DOHH2 (cell line): ENCODE measurements around the gene GABARAPL1.

ENCODE experiments used
- H3F3A ChIP-seq: fragments of 200-600 bp; sonication (generic), shearing (Covaris generic); 2 replicates; pipeline ENCODE4 v1.6.0; 2016; ENCODE audit warnings: antibody characterized with exemption, mild to moderate bottlenecking; ENCODE audit not compliant: control insufficient read depth, insufficient read depth
- H3K27ac ChIP-seq: fragments of 200-600 bp; sonication (generic); 2 replicates; pipeline ENCODE4 v1.5.1; 2014; ENCODE audit warnings: low read depth, mild to moderate bottlenecking, low read length, moderate library complexity
- H3K27me3 ChIP-seq: fragments of 200-600 bp; sonication (generic); 2 replicates; pipeline ENCODE4 v1.6.1; 2014; ENCODE audit warnings: mild to moderate bottlenecking, low read length, mixed read lengths; ENCODE audit not compliant: control insufficient read depth
- H3K36me3 ChIP-seq: fragments of 200-600 bp; sonication (generic); 2 replicates; pipeline ENCODE4 v1.6.1; 2014; ENCODE audit warnings: mild to moderate bottlenecking, low read length, moderate library complexity, mixed read lengths; ENCODE audit not compliant: control insufficient read depth
- H3K4me1 ChIP-seq: fragments of 200-600 bp; sonication (generic); 2 replicates; pipeline ENCODE4 v1.6.1; 2014; ENCODE audit warnings: mild to moderate bottlenecking, low read length, mixed read lengths; ENCODE audit not compliant: control insufficient read depth
- H3K4me2 ChIP-seq: fragments of 200-600 bp; sonication (generic); 2 replicates; pipeline ENCODE4 v1.6.0; 2014; ENCODE audit warnings: mild to moderate bottlenecking, low read length, moderate library complexity
- H3K4me3 ChIP-seq: fragments of 200-600 bp; sonication (generic); 2 replicates; pipeline ENCODE4 v1.5.1; 2014; ENCODE audit warnings: mild to moderate bottlenecking, low read length, mixed read lengths
- H3K79me2 ChIP-seq: fragments of 200-600 bp; sonication (generic); 2 replicates; pipeline ENCODE4 v1.6.1; 2014; ENCODE audit warnings: mild to moderate bottlenecking, low read length, mixed read lengths; ENCODE audit not compliant: control insufficient read depth
- H3K9me2 ChIP-seq: fragments of 200-600 bp; sonication (generic); replicated peaks from 2 replicates; pipeline ENCODE4 v1.6.1; 2014; ENCODE audit warnings: mild to moderate bottlenecking, low read length, mixed read lengths; ENCODE audit not compliant: control insufficient read depth
- H3K9me3 ChIP-seq: fragments of 200-600 bp; sonication (generic); 2 replicates; pipeline ENCODE4 v1.6.1; 2014; ENCODE audit warnings: antibody characterized with exemption, low read length, mixed read lengths; ENCODE audit not compliant: control insufficient read depth, insufficient read depth
- H4K20me1 ChIP-seq: fragments of 200-600 bp; sonication (generic); 2 replicates; pipeline ENCODE4 v1.6.0; 2014; ENCODE audit warnings: low read depth, mild to moderate bottlenecking, antibody characterized with exemption, low read length, moderate library complexity; ENCODE audit not compliant: control insufficient read depth, insufficient read depth
- CTCF ChIP-seq: fragments of 200-600 bp; sonication (generic); IDR thresholded peaks from one replicate; pipeline ENCODE4 v1.5.1; 2014; ENCODE audit warnings: antibody characterized with exemption, mild to moderate bottlenecking, low read depth, low read length; ENCODE audit not compliant: poor library complexity, severe bottlenecking
- EZH2phosphoT487 ChIP-seq: fragments of 200-600 bp; sonication (generic); IDR thresholded peaks from 2 replicates; pipeline ENCODE4 v1.6.1; 2017; ENCODE audit warnings: borderline replicate concordance, mild to moderate bottlenecking, antibody characterized with exemption, low read length, moderate library complexity, mixed read lengths

Gene GABARAPL1

GRCh38 chr12:10235761-10236631 lies 23.3 kb downstream of the GABARAPL1 start:
- TF ChIP-seq CTCF (peak; percentile 82), EZH2phosphoT487 (no peak)
- Histone ChIP-seq H3K27ac (no peak overlapping the region), H3K9me3 (peaks cover 41% of the 10 kb centered on the region)

GRCh38 chr12:10236720-10237119 lies 24.0 kb downstream of the GABARAPL1 start:
- no peaks in the 10 kb centered on the region for H3K79me2 ChIP-seq
- no peaks in the 10 kb centered on the region for H3F3A ChIP-seq
- H3K36me3 ChIP-seq = no peaks in the 10 kb centered on the region; the same call in 1 of the 2 replicates
- peaks cover 15% of the 10 kb centered on the region for H3K4me1 ChIP-seq
- H3K27ac ChIP-seq = no peak overlapping the region
- H3K4me2 ChIP-seq = no peak overlapping the region
- no peaks in the 10 kb centered on the region for H3K27me3 ChIP-seq
- no peaks in the 10 kb centered on the region for H4K20me1 ChIP-seq
- H3K9me3 ChIP-seq = peaks cover 39% of the 10 kb centered on the region
- no peak overlapping the region for H3K4me3 ChIP-seq
- TF ChIP-seq EZH2phosphoT487 (no peak), CTCF (no peak)
- H3K9me2 ChIP-seq = no peaks in the 10 kb centered on the region

More at GRCh38 chr12:10235761-10236631, 23.3 kb downstream of the GABARAPL1 start:
- Histone ChIP-seq H3K79me2 (no peaks in the 10 kb centered on the region), H3K9me2 (no peaks in the 10 kb centered on the region), H4K20me1 (no peaks in the 10 kb centered on the region), H3K4me2 (no peak overlapping the region), H3K36me3 (no peaks in the 10 kb centered on the region; the same call in 1 of the 2 replicates), H3K27me3 (no peaks in the 10 kb centered on the region), H3K4me3 (no peak overlapping the region), H3F3A (no peaks in the 10 kb centered on the region), H3K4me1 (peaks cover 10% of the 10 kb centered on the region)

- H3F3A ChIP-seq = no peaks in the 10 kb centered on the region
- H3K27me3 ChIP-seq = no peaks in the 10 kb centered on the region
- no peaks in the 10 kb centered on the region for H3K79me2 ChIP-seq
- no peak for TF ChIP-seq CTCF
- TF ChIP-seq EZH2phosphoT487 = no peak
- no peak overlapping the region for H3K27ac ChIP-seq
- H3K36me3 ChIP-seq = peaks cover 3% of the 10 kb centered on the region
- no peaks in the 10 kb centered on the region for H3K9me2 ChIP-seq
- peaks cover 33% of the 10 kb centered on the region for H3K4me1 ChIP-seq
- H4K20me1 ChIP-seq = no peaks in the 10 kb centered on the region
- no peak overlapping the region for H3K4me3 ChIP-seq
- peaks cover 31% of the 10 kb centered on the region for H3K9me3 ChIP-seq
- no peak overlapping the region for H3K4me2 ChIP-seq
Measured at GRCh38 chr12:10238526-10238925, 25.8 kb downstream of the GABARAPL1 start.
